Measurements from ENCODE around the gene DSCAML1.
A peak's percentile ranks its signal among the peaks of the same experiment; 100 is the strongest.

The DSCAML1 gene

GRCh38 chr11:117453886-117454563 lies 343.0 kb downstream of the DSCAML1 start:
- DNase-seq (ENCODE audit: extremely low read depth, low read depth) = no peak
- no peak for TF ChIP-seq CTCF (IDR thresholded peaks at IDR 0.05; ENCODE audit: low read depth, low read length)

- no peak for TF ChIP-seq CTCF (IDR thresholded peaks at IDR 0.05; ENCODE audit: low read depth, low read length)
- DNase-seq (ENCODE audit: extremely low read depth, low read depth) = no peak
Observed at GRCh38 chr11:117449111-117449693, 347.8 kb downstream of the DSCAML1 start.

GRCh38 chr11:117444711-117445658 lies 352.0 kb downstream of the DSCAML1 start:
- no peak for DNase-seq (ENCODE audit: extremely low read depth, low read depth)
- no peak for TF ChIP-seq CTCF (IDR thresholded peaks at IDR 0.05; ENCODE audit: low read depth, low read length)

GRCh38 chr11:117444256-117444655 lies 352.8 kb downstream of the DSCAML1 start:
- DNase-seq (ENCODE audit: extremely low read depth, low read depth) = no peak
- no peak for TF ChIP-seq CTCF (IDR thresholded peaks at IDR 0.05; ENCODE audit: low read depth, low read length)

GRCh38 chr11:117443266-117444186 lies 353.5 kb downstream of the DSCAML1 start:
- peak; percentile 39 for TF ChIP-seq CTCF (IDR thresholded peaks at IDR 0.05; ENCODE audit: low read depth, low read length)
- DNase-seq (ENCODE audit: extremely low read depth, low read depth) = no peak

GRCh38 chr11:117442869-117443239 lies 354.2 kb downstream of the DSCAML1 start:
- TF ChIP-seq CTCF (IDR thresholded peaks at IDR 0.05; ENCODE audit: low read depth, low read length) = no peak
- DNase-seq (ENCODE audit: extremely low read depth, low read depth) = no peak
